RPMI7951 (cell line): ENCODE measurements around the gene PSME2. TPM values are rescaled to one million over a fixed set of nuclear protein-coding genes. Genes with fewer than 3 reads are reported as not detected.
"Not testable (repeated sequence)": the region's sequence is repeated elsewhere in the genome, so short reads cannot be mapped to it uniquely, and the experiment has no call there.

Experiments used
- DNase-seq: peaks from one replicate; pipeline ENCODE4 v3.0.0-alpha.2; 2012; ENCODE audit warnings: low read depth
- total RNA-seq: library from RNA; depleted of rRNA; stranded (reverse); fragments of >200 nt; shearing (Covaris generic); gene quantifications from 2 replicates; pipeline ENCODE4 v1.2.3, GENCODE V29; 2014

PSME2 gene
- total RNA-seq, 1 experiment from 2014 or later: 262 TPM

GRCh38 chr14:24114532-24115421, 31.6 kb downstream of the PSME2 start, which contains the start of the genes DCAF11 and NRL:
Gene DCAF11, plus strand, starts transcription at chr14:24114777. Its CDS starts 818 bp downstream, at chr14:24115595.
Gene NRL, minus strand, starts transcription at chr14:24114949. Its CDS starts 32,101 bp downstream, at chr14:24082848.
- DNase-seq: peak; percentile 99

- DNase-seq: peak; percentile 92
Observed at GRCh38 chr14:24113801-24114531, 32.4 kb downstream of the PSME2 start.

- DNase-seq: no peak
Observed at GRCh38 chr14:24113379-24113800, 33.0 kb downstream of the PSME2 start.

GRCh38 chr14:24110523-24110922, 35.9 kb downstream of the PSME2 start:
- DNase-seq: no peak

- DNase-seq: no peak
Observed at GRCh38 chr14:24110060-24110459, 36.4 kb downstream of the PSME2 start.

GRCh38 chr14:24108336-24108874, 38.0 kb downstream of the PSME2 start:
- DNase-seq: no peak

- no peak for DNase-seq
Observed at GRCh38 chr14:24106672-24107271, 39.6 kb downstream of the PSME2 start.

GRCh38 chr14:24105609-24106239, 40.7 kb downstream of the PSME2 start:
- DNase-seq: not testable (repeated sequence)

GRCh38 chr14:24103451-24103850, 43.0 kb downstream of the PSME2 start:
- no peak for DNase-seq

- no peak for DNase-seq
Observed at GRCh38 chr14:24102357-24103048, 43.9 kb downstream of the PSME2 start.

GRCh38 chr14:24100982-24101494, 45.4 kb downstream of the PSME2 start:
- DNase-seq: no peak

GRCh38 chr14:24100197-24100981, 46.0 kb downstream of the PSME2 start:
- DNase-seq: no peak

GRCh38 chr14:24098927-24099813, 47.2 kb downstream of the PSME2 start:
- DNase-seq: no peak

- no peak for DNase-seq
Observed at GRCh38 chr14:24098229-24098926, 48.0 kb downstream of the PSME2 start.

GRCh38 chr14:24096545-24097181, 49.7 kb downstream of the PSME2 start:
- DNase-seq: no peak

GRCh38 chr14:24095271-24096068, 50.9 kb downstream of the PSME2 start:
- DNase-seq: peak; percentile 81

- no peak for DNase-seq
Observed at GRCh38 chr14:24094841-24095270, 51.6 kb downstream of the PSME2 start.
